B cell (primary cell): Measurements from ENCODE around the gene IQCC. TPM values are rescaled to one million over a fixed set of nuclear protein-coding genes. Genes with fewer than 3 reads are reported as not detected.
A peak's percentile ranks its signal among the peaks of the same experiment; 100 is the strongest.

ENCODE experiments used
- ATAC-seq: fragments of 200-7000 bp; cut with Tn5 transposase; one replicate; pipeline ENCODE4 v1.10.0; 2021; ENCODE audit warnings: low read depth, mild to moderate bottlenecking, moderate number of reproducible peaks, moderate library complexity
- CTCF ChIA-PET: fragments of 350-600 bp; sonication (Branson Sonifier 250); formaldehyde crosslinking; loops from one replicate; lab custom pipeline; 2021; ENCODE audit warnings: antibody characterized with exemption, inconsistent platforms; lab: Charles Lee
- POLR2A ChIA-PET: fragments of 350-600 bp; sonication (Branson Sonifier 250); formaldehyde crosslinking; loops from one replicate; lab custom pipeline; 2021; ENCODE audit warnings: antibody characterized with exemption; lab: Charles Lee
- DNase-seq: peaks from one replicate; pipeline ENCODE4 v3.0.0; 2013
- H2AFZ ChIP-seq: 2 replicates; pipeline ENCODE4 v1.6.1; 2012; ENCODE audit warnings: mild to moderate bottlenecking, low read depth, low read length; ENCODE audit not compliant: insufficient read depth, poor library complexity, severe bottlenecking
- H3K27ac ChIP-seq, 2 donors: 1 replicate in 1 of 2; 2 replicates in 1 of 2; pipeline ENCODE4 v1.5.1; 2012 to 2013; ENCODE audit warnings: low read length in 2 of 2, mild to moderate bottlenecking in 2 of 2, moderate library complexity in 1 of 2
- H3K27me3 ChIP-seq, 4 experiments: fragments of 200-600 bp in 1 of 4; sonication (generic) in 1 of 4; replicated peaks in 1 of 4; 1 replicate in 2 of 4; 2 replicates in 2 of 4; pipeline versions ENCODE4 v1.6.1 to v1.7.0; 2013 to 2016; ENCODE audit warnings: low read length in 3 of 4, mild to moderate bottlenecking in 2 of 4, mixed read lengths in 1 of 4, moderate library complexity in 1 of 4; ENCODE audit not compliant: insufficient read depth in 4 of 4, control insufficient read depth in 3 of 4; ENCODE audit errors: control extremely low read depth in 1 of 4
- H3K36me3 ChIP-seq, 2 experiments: replicated peaks in 1 of 2; 1 replicate in 1 of 2; 2 replicates in 1 of 2; pipeline versions ENCODE4 v1.6.1 to v1.7.1; 2013; ENCODE audit warnings: low read length in 1 of 2; ENCODE audit not compliant: insufficient read depth in 2 of 2, control insufficient read depth in 1 of 2; ENCODE audit errors: control extremely low read depth in 1 of 2, extremely low read depth in 1 of 2
- H3K4me1 ChIP-seq, 2 donors: fragments of 200-600 bp in 1 of 2; sonication (generic) in 1 of 2; 1 replicate in 1 of 2; 2 replicates in 1 of 2; pipeline versions ENCODE4 v1.5.1 to v1.6.1; 2013 to 2017; ENCODE audit warnings: low read length in 2 of 2; ENCODE audit not compliant: control insufficient read depth in 2 of 2, insufficient read depth in 2 of 2
- H3K4me2 ChIP-seq: replicated peaks from 2 replicates; pipeline ENCODE3; 2012; ENCODE audit warnings: mild to moderate bottlenecking, low read depth, low read length; ENCODE audit not compliant: poor library complexity, severe bottlenecking
- H3K4me3 ChIP-seq, 5 experiments: fragments of 200-600 bp in 1 of 5; sonication (generic) in 1 of 5; 1 replicate in 3 of 5; 2 replicates in 2 of 5; pipeline versions ENCODE4 v1.5.1 to v1.7.0; 2011 to 2016; ENCODE audit warnings: low read length in 4 of 5, mild to moderate bottlenecking in 4 of 5, low read depth in 2 of 5, control low read depth in 1 of 5, moderate library complexity in 1 of 5; ENCODE audit not compliant: insufficient read depth in 1 of 5; ENCODE audit errors: control extremely low read depth in 1 of 5, extremely low read depth in 1 of 5
- H3K79me2 ChIP-seq: fragments of 200-600 bp; sonication (generic); one replicate; pipeline ENCODE4 v1.6.0; 2016; ENCODE audit warnings: low read length; ENCODE audit not compliant: control insufficient read depth, insufficient read depth
- H3K9ac ChIP-seq: fragments of 200-600 bp; sonication (generic); 2 replicates; pipeline ENCODE4 v1.6.1; 2017; ENCODE audit warnings: mild to moderate bottlenecking, low read length, moderate library complexity
- H3K9me3 ChIP-seq, 3 donors: one replicate each; pipeline versions ENCODE4 v1.6.1 to v1.7.1; 2013; ENCODE audit warnings: low read length in 2 of 3; ENCODE audit not compliant: control insufficient read depth in 2 of 3, insufficient read depth in 1 of 3; ENCODE audit errors: control extremely low read depth in 1 of 3
- H4K20me1 ChIP-seq: 2 replicates; pipeline ENCODE4 v1.6.0; 2012; ENCODE audit warnings: mild to moderate bottlenecking, low read length; ENCODE audit not compliant: insufficient read depth, control insufficient read depth, poor library complexity, severe bottlenecking
- H3K27ac Mint-ChIP-seq: one replicate; pipeline ENCODE4 v1.8.0; 2021; ENCODE audit warnings: mixed read lengths
- H3K27me3 Mint-ChIP-seq: one replicate; pipeline ENCODE4 v1.8.0; 2021; ENCODE audit warnings: mixed read lengths
- H3K4me1 Mint-ChIP-seq: one replicate; pipeline ENCODE4 v1.8.0; 2021; ENCODE audit warnings: mixed read lengths
- H3K4me3 Mint-ChIP-seq: one replicate; pipeline ENCODE4 v1.8.0; 2021; ENCODE audit warnings: mixed read lengths
- H3K9me3 Mint-ChIP-seq: one replicate; pipeline ENCODE4 v1.8.0; 2022; ENCODE audit warnings: mixed read lengths; ENCODE audit not compliant: insufficient read depth
- EZH2 ChIP-seq: IDR thresholded peaks from 2 replicates; pipeline ENCODE4 v1.6.1; 2012; ENCODE audit warnings: borderline replicate concordance, low read depth, mild to moderate bottlenecking, moderate library complexity, low read length; ENCODE audit not compliant: insufficient read depth, poor library complexity, severe bottlenecking
- WGBS: methylation state at CpG from one replicate; pipeline ENCODE4 v1.1.5; 2013; ENCODE audit warnings: missing lambda C conversion rate; ENCODE audit not compliant: insufficient coverage; 5-methylcytosine and 5-hydroxymethylcytosine counted together
- intact Hi-C: fragments of 100-400 bp; cut with micrococcal nuclease; formaldehyde crosslinking; loops from one replicate; pipeline ENCODE4 v1.10.0; 2022
- polyA plus RNA-seq: library from polyadenylated mRNA; depleted of rRNA; stranded (reverse); fragments of >200 nt; gene quantifications from 2 replicates; pipeline ENCODE4 v1.2.3, GENCODE V29; 2012
- total RNA-seq, 2 donors: library from RNA; stranded (reverse); fragments of 120-200 nt in 1 of 2; gene quantifications; 1 replicate in 1 of 2; 2 replicates in 1 of 2; pipeline versions ENCODE4 v1.2.3 to v1.2.4, GENCODE V29; 2013 to 2022
- TF ChIP-seq, protein P1 (sequence below): fragments of 200-600 bp; IDR thresholded peaks from one replicate; pipeline ENCODE4 v1.8.0; 2022; ENCODE audit warnings: antibody characterized with exemption, mild to moderate bottlenecking

Gene IQCC
- total and polyA plus RNA-seq, 2 donors (not counting 1 experiment from before 2014, with no cell fraction given), result 2.0 to 2.1 TPM

DNA sequence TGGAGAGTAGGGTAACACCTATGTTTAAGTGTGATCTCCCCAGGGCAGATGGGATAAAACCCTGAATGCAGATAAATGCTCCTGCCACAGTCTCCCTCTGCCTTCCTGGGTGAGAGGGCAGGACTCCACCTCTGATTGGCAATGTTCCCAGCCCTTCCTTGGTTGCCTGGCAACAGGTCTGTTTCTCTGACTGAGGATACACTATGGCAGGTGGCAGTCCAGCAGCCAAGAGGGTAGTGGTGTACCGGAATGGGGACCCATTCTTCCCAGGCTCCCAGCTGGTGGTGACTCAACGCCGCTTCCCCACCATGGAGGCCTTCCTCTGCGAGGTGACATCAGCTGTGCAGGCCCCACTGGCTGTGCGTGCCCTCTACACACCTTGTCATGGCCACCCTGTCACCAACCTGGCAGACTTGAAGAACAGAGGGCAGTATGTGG lies 3.4 kb downstream of the IQCC start, which contains the start of gene DCDC2B:
TSS of gene DCDC2B (plus strand) at position 199 of the 438 bp plus-strand sequence. CDS start at position 204, 5 bp downstream.
- Histone ChIP-seq H3K27me3 (no peaks in the 10 kb centered on the region), H2AFZ (no peak within 1 kb of the TSS), H3K36me3 (no peaks in the 10 kb centered on the region), H3K9ac (no peak within 1 kb of the TSS), H3K4me1 (peaks cover 30 to 43% of the 10 kb centered on the region in 2 donors), H3K79me2 (no peaks in the 10 kb centered on the region), H3K27ac (no peak within 1 kb of the TSS), H4K20me1 (no peaks in the 10 kb centered on the region), H3K4me2 (peak within 1 kb of the TSS; percentile 35), H3K4me3 (no peak within 1 kb of the TSS), H3K9me3 (peaks cover 0 to 4% (median 0%) of the 10 kb centered on the region in 3 donors)
- WGBS, result 98% methylated on average over 5 of the region's 5 CpGs
- TF ChIP-seq, protein P1, sequence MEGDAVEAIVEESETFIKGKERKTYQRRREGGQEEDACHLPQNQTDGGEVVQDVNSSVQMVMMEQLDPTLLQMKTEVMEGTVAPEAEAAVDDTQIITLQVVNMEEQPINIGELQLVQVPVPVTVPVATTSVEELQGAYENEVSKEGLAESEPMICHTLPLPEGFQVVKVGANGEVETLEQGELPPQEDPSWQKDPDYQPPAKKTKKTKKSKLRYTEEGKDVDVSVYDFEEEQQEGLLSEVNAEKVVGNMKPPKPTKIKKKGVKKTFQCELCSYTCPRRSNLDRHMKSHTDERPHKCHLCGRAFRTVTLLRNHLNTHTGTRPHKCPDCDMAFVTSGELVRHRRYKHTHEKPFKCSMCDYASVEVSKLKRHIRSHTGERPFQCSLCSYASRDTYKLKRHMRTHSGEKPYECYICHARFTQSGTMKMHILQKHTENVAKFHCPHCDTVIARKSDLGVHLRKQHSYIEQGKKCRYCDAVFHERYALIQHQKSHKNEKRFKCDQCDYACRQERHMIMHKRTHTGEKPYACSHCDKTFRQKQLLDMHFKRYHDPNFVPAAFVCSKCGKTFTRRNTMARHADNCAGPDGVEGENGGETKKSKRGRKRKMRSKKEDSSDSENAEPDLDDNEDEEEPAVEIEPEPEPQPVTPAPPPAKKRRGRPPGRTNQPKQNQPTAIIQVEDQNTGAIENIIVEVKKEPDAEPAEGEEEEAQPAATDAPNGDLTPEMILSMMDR, result no peak
- no peak for TF ChIP-seq EZH2
- CTCF ChIA-PET, result interaction anchor here (1.3 to 2.5 kb wide), 2 partner anchors 32 to 107 kb away, joined by 3 to 6 read pairs; no protein-coding TSS in a partner anchor
- POLR2A ChIA-PET, result interaction anchor here (0.9 kb wide), 1 partner anchor 115 kb away, joined by 7 read pairs; no protein-coding TSS in a partner anchor
- ATAC-seq, result no peak
- DNase-seq, result no peak
- peak within 1 kb of the TSS; percentile 26 for H3K4me3 Mint-ChIP-seq
- peaks cover 46% of the 10 kb centered on the region for H3K4me1 Mint-ChIP-seq
- no peaks in the 10 kb centered on the region for H3K9me3 Mint-ChIP-seq
- no peaks in the 10 kb centered on the region for H3K27me3 Mint-ChIP-seq
- intact Hi-C loops, result loop anchor here (5.0 to 10.0 kb wide), 3 partner anchors 33 to 134 kb away; partner anchors contain the start of genes HDAC1 and TMEM39B
- H3K27ac Mint-ChIP-seq, result peak within 1 kb of the TSS; percentile 50
